H7 (cell line): ENCODE results near the gene CFAP206. TPM values are rescaled to one million over a fixed set of nuclear protein-coding genes. Genes with fewer than 3 reads are reported as not detected.

Experiments
- DNase-seq: peaks from one replicate; pipeline ENCODE4 v3.0.0; 2012
- H3K27me3 ChIP-seq: 2 replicates; pipeline ENCODE4 v1.6.0; 2011; ENCODE audit warnings: mild to moderate bottlenecking, low read length; ENCODE audit not compliant: control insufficient read depth, insufficient read depth
- H3K36me3 ChIP-seq: replicated peaks from 2 replicates; pipeline ENCODE4 v1.5.1; 2011; ENCODE audit warnings: low read length; ENCODE audit not compliant: control insufficient read depth, insufficient read depth
- H3K4me3 ChIP-seq: 2 replicates; pipeline ENCODE4 v1.5.1; 2011; ENCODE audit warnings: low read depth, mild to moderate bottlenecking, control low read depth, low read length, moderate library complexity; ENCODE audit not compliant: insufficient read depth
- total RNA-seq: library from RNA; depleted of rRNA; stranded (reverse); fragments of >200 nt; shearing (Covaris generic); gene quantifications from 2 replicates; pipeline ENCODE4 v1.2.3, GENCODE V29; 2014

Gene CFAP206
- total RNA-seq, 1 experiment from 2014 or later: 0.14 TPM

DNA sequence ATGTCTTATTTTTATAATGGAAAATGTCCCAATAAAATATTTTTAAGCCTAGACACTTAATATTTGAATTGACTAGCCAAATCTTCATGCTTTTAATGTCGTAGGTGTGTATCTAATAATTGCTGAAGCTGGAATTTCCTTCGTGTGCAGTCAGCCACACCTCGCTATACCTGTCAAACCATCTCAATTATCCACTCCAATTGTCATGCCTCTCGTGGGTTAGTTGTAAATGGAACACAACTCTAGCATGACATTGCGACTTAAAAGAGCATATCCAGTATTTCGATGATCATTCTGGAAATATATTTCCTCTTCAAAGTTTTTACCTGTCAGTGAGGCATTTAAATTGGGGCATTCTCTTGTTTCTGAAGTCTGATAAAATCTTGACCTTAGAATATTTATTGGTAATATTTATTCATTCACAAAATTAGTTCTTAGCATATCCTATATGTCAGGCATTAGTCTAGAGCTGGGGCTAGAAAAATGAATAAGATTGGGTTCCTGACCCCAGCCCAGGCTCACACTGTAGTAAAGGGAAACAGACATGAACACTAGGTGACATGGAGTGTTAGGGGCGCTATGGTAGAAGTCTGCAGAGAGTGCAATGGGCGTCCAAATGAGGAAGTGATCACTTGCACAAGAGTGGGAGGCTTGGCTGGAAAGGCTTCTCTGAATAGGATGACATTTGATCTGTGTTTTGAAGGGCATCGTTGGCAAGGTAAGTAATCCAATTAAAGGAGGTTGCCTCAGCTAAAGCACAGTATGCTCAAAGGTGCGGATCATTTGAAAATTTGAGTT lies 11.0 kb upstream of the CFAP206 start:
- no peaks in the 10 kb centered on the region for H3K27me3 ChIP-seq
- H3K36me3 ChIP-seq: no peaks in the 10 kb centered on the region
- no peak for DNase-seq
- H3K4me3 ChIP-seq: no peak overlapping the region

- no peak for DNase-seq
- Histone ChIP-seq H3K27me3 (no peaks in the 10 kb centered on the region), H3K4me3 (no peak overlapping the region), H3K36me3 (no peaks in the 10 kb centered on the region)
Measured at GRCh38 chr6:87397656-87398055, 10.1 kb upstream of the CFAP206 start.

GRCh38 chr6:87401832-87402231 lies 5.9 kb upstream of the CFAP206 start:
- H3K36me3 ChIP-seq: no peaks in the 10 kb centered on the region
- H3K27me3 ChIP-seq: no peaks in the 10 kb centered on the region
- no peak for DNase-seq
- no peak overlapping the region for H3K4me3 ChIP-seq

GRCh38 chr6:87407561-87407900 lies 241 bp upstream of the CFAP206 start:
- DNase-seq: no peak
- Histone ChIP-seq H3K36me3 (no peaks in the 10 kb centered on the region), H3K27me3 (no peaks in the 10 kb centered on the region), H3K4me3 (peak overlapping the region; percentile 88)

GRCh38 chr6:87408721-87409155 lies 966 bp downstream of the CFAP206 start:
- Histone ChIP-seq H3K4me3 (peak overlapping the region; percentile 88), H3K27me3 (no peaks in the 10 kb centered on the region), H3K36me3 (no peaks in the 10 kb centered on the region)
- no peak for DNase-seq

DNA sequence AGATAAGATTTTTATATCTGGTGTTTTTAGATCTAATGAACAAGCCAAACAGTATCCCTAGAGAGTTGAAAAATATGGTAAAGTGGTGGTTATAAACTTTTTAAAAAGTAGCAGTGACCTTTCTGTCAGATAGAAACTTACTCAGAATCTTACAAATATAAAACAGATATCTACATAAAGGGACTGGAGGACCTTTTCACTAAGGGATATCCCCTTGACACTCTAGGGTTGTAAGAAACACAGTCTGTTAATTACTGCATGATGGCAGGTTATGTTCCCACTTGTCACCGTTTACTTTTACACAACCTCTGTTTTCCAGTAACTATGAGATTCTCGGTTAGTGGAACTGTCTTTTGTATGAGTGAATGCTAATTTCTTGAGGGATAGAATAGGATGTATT lies 11.5 kb downstream of the CFAP206 start:
- DNase-seq: no peak
- Histone ChIP-seq H3K4me3 (no peak overlapping the region), H3K36me3 (no peaks in the 10 kb centered on the region), H3K27me3 (no peaks in the 10 kb centered on the region)

GRCh38 chr6:87420360-87420759 lies 12.6 kb downstream of the CFAP206 start:
- no peaks in the 10 kb centered on the region for H3K27me3 ChIP-seq
- DNase-seq: no peak
- H3K4me3 ChIP-seq: no peak overlapping the region
- H3K36me3 ChIP-seq: no peaks in the 10 kb centered on the region

GRCh38 chr6:87421576-87421975 lies 13.8 kb downstream of the CFAP206 start:
- Histone ChIP-seq H3K27me3 (no peaks in the 10 kb centered on the region), H3K36me3 (no peaks in the 10 kb centered on the region), H3K4me3 (no peak overlapping the region)
- no peak for DNase-seq

DNA sequence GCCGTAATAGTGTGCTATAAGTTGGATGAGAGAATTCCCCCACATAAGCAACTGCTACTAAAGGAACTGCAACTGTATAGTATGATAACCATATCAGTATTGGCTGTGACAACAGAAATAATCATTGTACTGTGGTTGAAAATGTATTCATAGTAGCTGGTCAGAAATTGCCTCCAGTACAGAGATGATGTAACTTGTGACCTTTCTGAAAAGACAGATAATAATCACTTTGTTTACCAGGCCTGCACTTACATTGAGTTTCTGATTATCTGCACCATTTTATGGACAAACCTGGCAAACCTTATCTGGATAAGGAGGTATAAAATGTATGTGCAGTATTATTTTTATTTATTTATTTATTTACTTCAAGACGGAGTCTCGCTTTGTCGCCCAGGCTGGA lies 19.0 kb downstream of the CFAP206 start:
- Histone ChIP-seq H3K4me3 (no peak overlapping the region), H3K27me3 (no peaks in the 10 kb centered on the region), H3K36me3 (no peaks in the 10 kb centered on the region)
- no peak for DNase-seq

DNA sequence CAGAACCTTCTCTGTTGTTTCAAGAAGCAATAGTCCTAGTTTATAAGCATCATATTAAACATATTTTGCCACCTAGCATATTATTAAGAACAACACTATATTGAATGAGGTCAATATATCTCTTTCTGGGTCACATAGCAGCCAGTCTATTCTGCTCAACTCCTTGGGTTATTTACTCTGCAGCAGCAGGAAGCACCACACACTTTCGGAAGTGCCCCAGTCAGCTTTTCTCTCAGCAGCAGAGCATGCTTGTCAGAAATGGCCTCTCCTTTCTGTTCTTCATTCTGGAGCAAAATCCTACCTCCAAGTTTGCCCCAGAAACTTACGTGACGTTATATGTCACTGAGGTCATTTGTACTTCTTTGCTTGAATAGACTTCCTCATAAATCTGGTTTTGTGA lies 22.7 kb downstream of the CFAP206 start:
- Histone ChIP-seq H3K27me3 (no peaks in the 10 kb centered on the region), H3K36me3 (no peaks in the 10 kb centered on the region), H3K4me3 (no peak overlapping the region)
- DNase-seq: no peak

DNA sequence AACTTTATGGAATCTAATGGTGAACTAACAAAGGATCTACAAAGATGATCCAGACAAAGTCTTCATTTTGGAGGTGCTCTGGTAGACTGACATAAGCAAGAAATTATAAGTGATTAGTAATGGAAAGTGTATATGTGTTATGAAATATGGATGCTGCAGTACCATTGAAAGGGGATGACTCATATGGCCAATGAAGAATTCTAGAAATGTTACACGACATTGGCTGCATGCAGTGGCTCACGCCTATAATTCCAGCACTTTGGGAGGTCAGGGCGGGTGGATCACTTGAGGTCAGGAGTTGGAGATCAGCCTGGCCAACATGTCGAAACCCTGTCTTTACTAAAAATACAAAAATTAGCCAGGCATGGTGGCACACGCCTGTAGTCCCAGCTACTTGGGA lies 23.5 kb downstream of the CFAP206 start:
- Histone ChIP-seq H3K36me3 (no peaks in the 10 kb centered on the region), H3K4me3 (no peak overlapping the region), H3K27me3 (no peaks in the 10 kb centered on the region)
- DNase-seq: no peak

DNA sequence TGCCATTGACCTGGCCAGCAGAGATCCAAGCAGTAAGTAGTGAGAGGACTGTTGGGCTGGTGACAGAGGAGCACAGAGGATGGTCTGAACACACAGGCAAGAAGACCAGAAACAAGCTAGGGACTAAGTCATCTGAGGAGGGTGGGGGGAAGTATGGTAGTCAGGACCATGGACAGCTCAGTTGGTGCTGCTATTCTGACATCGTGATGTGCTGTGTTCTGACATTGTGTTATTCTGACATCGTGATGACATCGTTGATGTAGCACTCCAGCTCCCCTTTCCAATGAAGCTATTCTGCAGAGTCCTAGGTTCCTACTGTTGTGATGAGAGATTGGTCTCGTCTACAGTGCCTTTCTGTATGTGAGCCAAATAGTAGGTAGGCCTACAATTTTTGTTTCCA lies 28.7 kb downstream of the CFAP206 start:
- H3K27me3 ChIP-seq: no peaks in the 10 kb centered on the region
- no peaks in the 10 kb centered on the region for H3K36me3 ChIP-seq
- no peak overlapping the region for H3K4me3 ChIP-seq
- DNase-seq: peak; percentile 52

DNA sequence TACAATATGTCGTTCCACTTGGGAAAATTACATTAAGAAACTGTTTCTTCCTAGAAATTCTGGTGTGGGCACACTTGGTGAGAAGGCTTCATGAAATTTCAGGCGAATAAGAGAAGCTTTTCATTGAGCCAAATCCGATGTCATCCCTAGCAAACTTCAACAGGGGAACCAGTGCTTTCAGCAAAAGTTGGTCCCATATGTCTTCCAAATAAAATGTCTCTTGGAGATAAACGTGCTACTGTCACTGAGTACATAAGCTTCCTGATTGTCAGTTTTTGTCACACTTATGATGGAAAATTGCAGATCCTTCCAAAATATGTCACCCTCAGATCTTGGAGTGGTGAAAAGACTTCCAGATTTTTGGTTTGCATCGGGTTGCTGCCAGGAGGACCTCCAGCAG lies 33.9 kb downstream of the CFAP206 start:
- H3K4me3 ChIP-seq: no peak overlapping the region
- no peaks in the 10 kb centered on the region for H3K27me3 ChIP-seq
- no peak for DNase-seq
- H3K36me3 ChIP-seq: no peaks in the 10 kb centered on the region

DNA sequence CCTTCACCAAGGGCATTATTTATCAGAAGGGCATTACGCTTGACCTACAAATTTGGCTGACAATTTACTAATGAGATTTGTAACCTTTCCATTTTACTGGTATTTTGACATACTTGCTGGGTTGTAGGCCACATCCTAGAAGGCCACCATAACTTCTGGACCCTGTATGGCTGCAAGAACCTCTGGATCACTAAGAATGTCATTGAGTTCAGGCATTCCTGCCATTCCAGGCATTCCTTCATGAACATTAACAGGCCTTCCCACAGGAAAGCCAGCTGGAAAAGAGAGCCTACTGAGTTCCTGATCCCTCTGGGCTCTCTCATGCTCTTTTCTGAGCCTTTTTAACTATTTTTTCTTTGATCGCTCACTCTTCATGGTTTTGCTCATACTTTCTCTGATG lies 36.6 kb downstream of the CFAP206 start:
- peak; percentile 7 for DNase-seq
- Histone ChIP-seq H3K4me3 (no peak overlapping the region), H3K27me3 (no peaks in the 10 kb centered on the region), H3K36me3 (no peaks in the 10 kb centered on the region)

- DNase-seq: no peak
- H3K4me3 ChIP-seq: no peak overlapping the region
- H3K27me3 ChIP-seq: no peaks in the 10 kb centered on the region
- no peaks in the 10 kb centered on the region for H3K36me3 ChIP-seq
Measured at GRCh38 chr6:87465051-87465450, 57.3 kb downstream of the CFAP206 start.
